GM18502 (cell line): ENCODE data around the gene AHDC1.
"Not testable (repeated sequence)": the region's sequence is repeated elsewhere in the genome, so short reads cannot be mapped to it uniquely, and the experiment has no call there.

Experiments used
- ATAC-seq: cut with Tn5 transposase; IDR thresholded peaks from one replicate; pipeline ENCODE4 v1.9.1; 2021; ENCODE audit warnings: mild to moderate bottlenecking; ENCODE audit not compliant: unreplicated experiment, poor library complexity

Gene AHDC1

GRCh38 chr1:27520651-27521050 lies 83.3 kb downstream of the AHDC1 start:
- no peak for ATAC-seq

- no peak for ATAC-seq
Measured at GRCh38 chr1:27519331-27520258, 84.3 kb downstream of the AHDC1 start.

- no peak for ATAC-seq
Measured at GRCh38 chr1:27518808-27519207, 85.1 kb downstream of the AHDC1 start.

- no peak for ATAC-seq
Measured at GRCh38 chr1:27517907-27518718, 85.8 kb downstream of the AHDC1 start.

- no peak for ATAC-seq
Measured at GRCh38 chr1:27517301-27517700, 86.6 kb downstream of the AHDC1 start.

- no peak for ATAC-seq
Measured at GRCh38 chr1:27515626-27516025, 88.3 kb downstream of the AHDC1 start.

- ATAC-seq, result no peak
Measured at GRCh38 chr1:27513958-27514357, 90.0 kb downstream of the AHDC1 start.

- ATAC-seq, result no peak
Measured at GRCh38 chr1:27513528-27513927, 90.4 kb downstream of the AHDC1 start.

GRCh38 chr1:27509127-27510080 lies 94.5 kb downstream of the AHDC1 start:
- ATAC-seq, result no peak

GRCh38 chr1:27507960-27508665 lies 95.8 kb downstream of the AHDC1 start:
- no peak for ATAC-seq

GRCh38 chr1:27506703-27507102 lies 97.2 kb downstream of the AHDC1 start:
- ATAC-seq, result no peak

- ATAC-seq, result no peak
Measured at GRCh38 chr1:27505420-27505680, 98.6 kb downstream of the AHDC1 start.

- no peak for ATAC-seq
Measured at GRCh38 chr1:27504588-27505419, 99.1 kb downstream of the AHDC1 start.

GRCh38 chr1:27503844-27504587 lies 99.9 kb downstream of the AHDC1 start:
- no peak for ATAC-seq

GRCh38 chr1:27503033-27503432 lies 100.9 kb downstream of the AHDC1 start:
- ATAC-seq, result no peak

- not testable (repeated sequence) for ATAC-seq
Measured at GRCh38 chr1:27501159-27501558, 102.8 kb downstream of the AHDC1 start.

- ATAC-seq, result no peak
Measured at GRCh38 chr1:27499142-27499541, 104.8 kb downstream of the AHDC1 start.

- no peak for ATAC-seq
Measured at GRCh38 chr1:27496604-27497155, 107.3 kb downstream of the AHDC1 start.
